Measurements from ENCODE around the gene NANOGP8. TPM values are rescaled to one million over a fixed set of nuclear protein-coding genes. Genes with fewer than 3 reads are reported as not detected.

Gene NANOGP8
- total and polyA plus RNA-seq, 3 donors from 2014 or later, result 1.1 to 9.6 (median 6.0) TPM

GRCh38 chr15:35080226-35080625 is 4.9 kb downstream of the NANOGP8 start:
- Histone ChIP-seq H3K4me3 (no peak overlapping the region), H3K27ac (no peak overlapping the region)
- intact Hi-C loops (cut with DNase I; ENCODE audit: low total_unique reads), result no loop called here

GRCh38 chr15:35078221-35078915 is 6.7 kb downstream of the NANOGP8 start:
- intact Hi-C loops (cut with DNase I; ENCODE audit: low total_unique reads), result no loop called here
- Histone ChIP-seq H3K4me1 (no peaks in the 10 kb centered on the region), H3K27me3 (no peaks in the 10 kb centered on the region), H3K9me3 (no peaks in the 10 kb centered on the region), H3K4me3 (no peak overlapping the region), H3K36me3 (ENCODE audit: low read depth, missing control alignments) (no peaks in the 10 kb centered on the region), H3K27ac (no peak overlapping the region)
- 28 to 37% methylated on average over 6 of the region's 6 CpGs for WGBS, 2 donors
- peak; percentile 61 for DNase-seq
- TF ChIP-seq POLR2A (IDR thresholded peaks at IDR 0.05), result no peak
- TF ChIP-seq CTCF (IDR thresholded peaks at IDR 0.05), result peak in 2 of 3 experiments; percentile 67 to 68

More at GRCh38 chr15:35080226-35080625, 4.9 kb downstream of the NANOGP8 start:
- Histone ChIP-seq H3K4me1 (no peaks in the 10 kb centered on the region), H3K9me3 (no peaks in the 10 kb centered on the region), H3K27me3 (no peaks in the 10 kb centered on the region), H3K36me3 (ENCODE audit: low read depth, missing control alignments) (no peaks in the 10 kb centered on the region)
- TF ChIP-seq POLR2A (IDR thresholded peaks at IDR 0.05) (no peak), CTCF (IDR thresholded peaks at IDR 0.05) (no peak)
- WGBS, 2 donors, result 54 to 65% methylated on average over 2 of the region's 2 CpGs
- DNase-seq, result no peak

GRCh38 chr15:35071106-35071505 is 14.0 kb downstream of the NANOGP8 start:
- intact Hi-C loops (cut with DNase I; ENCODE audit: low total_unique reads), result no loop called here
- no peak for DNase-seq
- Histone ChIP-seq H3K36me3 (ENCODE audit: low read depth, missing control alignments) (no peaks in the 10 kb centered on the region), H3K9me3 (no peaks in the 10 kb centered on the region), H3K27me3 (no peaks in the 10 kb centered on the region), H3K4me3 (no peak overlapping the region), H3K27ac (no peak overlapping the region), H3K4me1 (no peaks in the 10 kb centered on the region)
- 61 to 81% methylated on average over 13 of the region's 13 CpGs for WGBS, 2 donors
- TF ChIP-seq CTCF (IDR thresholded peaks at IDR 0.05) (no peak), POLR2A (IDR thresholded peaks at IDR 0.05) (no peak)

- TF ChIP-seq POLR2A (IDR thresholded peaks at IDR 0.05) (no peak), CTCF (IDR thresholded peaks at IDR 0.05) (no peak)
- H3K4me1 ChIP-seq, result no peaks in the 10 kb centered on the region
- H3K36me3 ChIP-seq (ENCODE audit: low read depth, missing control alignments), result no peaks in the 10 kb centered on the region
- 84 to 85% methylated on average over 6 of the region's 6 CpGs for WGBS, 2 donors
- H3K27ac ChIP-seq, result no peak overlapping the region
- H3K4me3 ChIP-seq, result no peak overlapping the region
- H3K9me3 ChIP-seq, result no peaks in the 10 kb centered on the region
- H3K27me3 ChIP-seq, result no peaks in the 10 kb centered on the region
- intact Hi-C loops (cut with DNase I; ENCODE audit: low total_unique reads), result no loop called here
- DNase-seq, result no peak
These were observed 16.1 kb downstream of the NANOGP8 start for GRCh38 chr15:35068846-35069475.

Data from testis (tissue), 3 donors.